Right renal cortex interstitium (tissue), 3 donors: Measurements from ENCODE around the gene NXPH4. TPM values are rescaled to one million over a fixed set of nuclear protein-coding genes. Genes with fewer than 3 reads are reported as not detected.

Experiments used
- DNase-seq, 3 donors: peaks; one replicate each; pipeline ENCODE4 v3.0.0-alpha.2; 2013; ENCODE audit warnings: low read depth in 3 of 3, low spot score in 2 of 3
- polyA plus RNA-seq, 3 donors: library from polyadenylated mRNA; unstranded; fragments of 120-200 nt; gene quantifications; one replicate each; pipeline ENCODE4 v1.2.1, GENCODE V29; 2013; ENCODE audit not compliant: insufficient read length in 3 of 3

NXPH4 gene
- polyA plus RNA-seq, 3 donors, result 2.4 to 3.7 (median 2.5) TPM

DNA sequence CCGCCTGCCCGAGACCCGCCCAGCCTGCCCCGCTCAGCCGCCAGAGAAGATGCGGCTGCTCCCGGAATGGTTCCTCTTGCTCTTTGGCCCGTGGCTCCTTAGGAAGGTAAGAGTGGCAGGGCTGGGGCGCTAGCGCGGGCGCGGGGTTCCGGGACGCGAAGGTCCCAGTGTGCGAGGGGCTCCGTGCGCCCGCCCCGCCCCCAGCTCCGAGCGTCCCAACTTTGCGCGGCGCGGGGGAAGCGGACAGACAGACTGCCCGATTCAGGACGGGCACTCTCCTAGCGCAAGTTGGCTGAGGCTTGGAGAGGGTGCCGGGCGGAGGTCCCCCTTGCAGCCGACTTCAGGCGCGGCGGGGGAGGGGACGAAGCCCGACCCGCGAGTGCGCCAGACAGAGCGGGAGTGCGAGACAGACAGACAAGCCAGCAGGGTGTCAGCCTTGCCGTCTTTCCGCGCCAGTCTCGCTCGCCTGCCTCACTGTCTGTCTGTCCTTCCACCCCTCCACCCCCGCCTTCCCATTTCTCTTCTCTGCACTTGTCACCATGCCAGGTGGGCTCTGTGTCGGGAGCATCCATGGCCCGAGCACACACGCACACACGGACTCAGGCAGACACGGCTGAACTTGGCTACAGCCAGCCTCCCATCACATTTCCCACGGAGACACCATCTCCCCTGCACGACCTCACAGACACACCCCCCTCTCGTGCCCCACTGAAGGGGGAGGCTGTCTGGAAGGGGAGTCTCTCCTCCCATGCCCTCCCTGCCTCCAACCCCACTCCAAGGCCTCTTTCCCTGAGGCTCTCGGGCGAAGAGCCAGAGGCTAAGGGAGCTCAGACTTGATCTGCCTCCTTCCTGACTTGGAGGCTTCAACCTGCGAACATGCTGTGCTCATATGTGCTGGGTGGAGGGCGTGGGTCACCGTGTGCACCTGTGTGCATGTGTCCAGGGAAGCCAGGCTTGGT is 606 bp downstream of the NXPH4 start:
- no peak for DNase-seq

DNA sequence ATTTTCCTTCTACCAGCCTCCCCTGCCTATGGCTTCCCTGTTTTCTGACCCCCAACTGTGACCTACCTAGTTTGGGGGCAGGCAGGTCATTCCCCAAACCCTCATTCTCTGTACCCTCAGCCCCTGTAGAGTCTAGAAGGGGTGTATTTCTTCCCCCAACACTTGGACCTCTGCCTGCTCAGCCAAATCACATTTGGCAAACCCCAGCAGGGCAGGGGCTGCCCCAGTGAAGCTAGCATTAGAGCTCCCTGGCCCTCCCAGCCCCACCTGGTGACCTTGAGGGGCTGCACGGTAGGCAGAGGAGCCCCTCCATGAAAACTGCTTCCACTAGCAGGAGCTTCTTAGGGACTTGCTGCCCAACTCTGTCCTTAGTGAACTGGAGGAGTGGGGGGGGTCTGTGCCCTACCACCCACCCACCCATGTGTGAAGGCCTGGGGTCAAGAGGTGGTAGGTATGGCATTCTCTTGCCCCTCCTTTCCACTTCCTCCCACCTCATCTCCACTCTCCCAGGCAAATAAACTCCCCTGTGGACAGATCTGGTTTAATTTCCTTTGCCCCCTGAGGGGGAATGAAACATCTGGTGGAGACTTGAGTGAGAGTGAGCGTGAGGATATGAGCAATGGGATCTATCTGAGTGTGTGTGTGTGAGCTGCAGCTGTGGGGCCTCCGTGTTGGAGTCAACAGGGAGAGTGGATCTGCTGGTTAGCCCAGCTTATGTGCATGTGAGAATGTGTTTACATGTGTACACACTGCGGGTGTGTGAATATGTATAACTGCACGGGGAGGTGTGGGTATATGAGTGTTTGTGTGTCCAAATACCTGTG is 1.6 kb downstream of the NXPH4 start:
- DNase-seq, result no peak

DNA sequence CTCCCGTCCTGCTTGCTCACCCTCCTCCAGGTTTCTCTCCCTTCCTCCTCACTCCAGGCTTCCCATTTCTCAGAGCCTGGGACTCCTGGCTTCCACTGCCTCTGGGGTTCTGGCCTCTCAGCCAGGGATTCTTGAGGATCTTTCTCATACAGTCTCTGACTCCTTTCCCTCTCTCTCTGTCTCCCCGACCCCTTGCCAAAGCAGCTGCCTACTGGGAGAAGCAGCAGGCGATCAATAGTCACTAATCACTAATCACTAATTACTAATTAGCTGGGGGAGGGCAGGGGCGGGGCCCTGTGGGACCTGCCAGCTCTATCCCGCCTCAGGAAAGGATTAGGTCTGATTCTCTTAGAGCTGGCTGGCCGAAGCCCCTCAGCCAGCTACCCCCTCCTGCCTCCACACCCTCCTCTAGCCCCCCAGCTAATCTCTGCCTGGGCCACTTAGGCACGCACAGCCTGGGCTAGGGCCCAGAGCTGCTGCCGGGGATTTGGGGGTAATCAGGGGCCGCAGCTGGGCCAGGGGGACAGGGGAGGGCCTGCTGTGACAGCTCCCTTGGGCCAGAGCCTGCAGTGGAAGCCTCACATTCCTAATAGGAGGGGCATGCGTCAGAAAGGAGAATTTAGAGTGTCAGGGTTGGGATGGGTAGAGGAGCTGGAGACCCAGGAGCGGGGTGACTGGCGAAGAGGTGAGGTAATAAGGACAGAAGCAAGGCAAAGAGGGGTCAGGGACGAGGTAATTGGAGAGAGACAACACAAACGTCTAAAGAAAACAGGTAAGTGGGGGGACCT is 2.8 kb downstream of the NXPH4 start:
- no peak for DNase-seq

DNA sequence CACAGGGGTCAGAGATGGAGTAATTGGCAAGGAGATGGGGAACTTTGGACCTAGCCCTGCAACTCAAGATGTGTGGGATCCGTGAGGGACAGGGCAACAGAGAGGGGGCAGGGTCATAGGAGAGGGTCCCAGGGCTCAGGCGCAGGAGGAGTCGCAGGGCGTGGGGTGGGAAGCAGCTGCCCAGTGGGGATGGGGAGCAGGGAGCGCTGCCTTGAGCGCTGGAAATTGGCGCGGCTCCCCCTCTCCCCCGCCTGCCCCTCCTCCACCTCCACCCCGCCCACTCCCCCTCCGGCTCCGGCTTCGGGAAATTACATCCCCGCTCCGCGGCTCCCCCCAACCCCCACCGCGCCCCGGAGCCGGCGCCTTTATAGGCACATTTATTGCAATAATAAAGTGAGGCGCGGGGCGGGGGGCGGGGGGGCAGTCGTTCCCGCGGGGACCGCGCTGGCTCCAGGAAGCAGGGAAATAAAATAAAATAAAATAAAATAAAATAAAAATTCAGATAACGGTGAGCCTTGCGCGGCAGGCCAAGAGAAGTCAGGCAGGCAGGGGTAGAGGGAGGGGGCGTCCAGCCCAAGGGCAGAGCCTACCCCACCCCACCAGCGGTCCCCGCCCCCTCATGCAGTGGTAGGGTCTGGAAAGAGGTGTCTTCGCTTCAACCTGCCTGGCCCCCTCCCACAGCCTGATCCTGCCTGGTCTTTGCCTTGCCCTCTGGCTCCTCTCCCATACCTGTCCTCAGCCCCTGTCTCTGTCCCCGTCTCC is 3.6 kb downstream of the NXPH4 start:
- DNase-seq, result no peak

DNA sequence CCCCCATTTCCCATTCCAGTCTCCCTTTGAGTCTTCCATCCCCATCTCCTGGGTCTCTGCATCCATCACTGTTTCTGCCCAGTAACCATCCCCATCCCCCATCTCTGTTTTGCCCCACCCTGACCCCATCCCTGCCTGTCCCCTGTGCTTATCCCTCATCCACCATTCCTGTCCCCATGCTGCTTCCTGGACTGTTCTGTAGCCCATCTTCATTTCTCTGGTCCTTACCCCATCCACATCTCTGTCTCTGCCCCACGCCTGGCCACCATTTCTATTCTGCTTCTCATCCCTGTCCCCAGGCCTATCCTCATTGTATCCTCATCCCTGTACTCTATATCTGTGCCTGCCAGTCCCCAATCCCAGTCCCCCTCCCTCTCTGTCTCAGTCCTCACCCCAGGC is 4.2 kb downstream of the NXPH4 start:
- no peak for DNase-seq

DNA sequence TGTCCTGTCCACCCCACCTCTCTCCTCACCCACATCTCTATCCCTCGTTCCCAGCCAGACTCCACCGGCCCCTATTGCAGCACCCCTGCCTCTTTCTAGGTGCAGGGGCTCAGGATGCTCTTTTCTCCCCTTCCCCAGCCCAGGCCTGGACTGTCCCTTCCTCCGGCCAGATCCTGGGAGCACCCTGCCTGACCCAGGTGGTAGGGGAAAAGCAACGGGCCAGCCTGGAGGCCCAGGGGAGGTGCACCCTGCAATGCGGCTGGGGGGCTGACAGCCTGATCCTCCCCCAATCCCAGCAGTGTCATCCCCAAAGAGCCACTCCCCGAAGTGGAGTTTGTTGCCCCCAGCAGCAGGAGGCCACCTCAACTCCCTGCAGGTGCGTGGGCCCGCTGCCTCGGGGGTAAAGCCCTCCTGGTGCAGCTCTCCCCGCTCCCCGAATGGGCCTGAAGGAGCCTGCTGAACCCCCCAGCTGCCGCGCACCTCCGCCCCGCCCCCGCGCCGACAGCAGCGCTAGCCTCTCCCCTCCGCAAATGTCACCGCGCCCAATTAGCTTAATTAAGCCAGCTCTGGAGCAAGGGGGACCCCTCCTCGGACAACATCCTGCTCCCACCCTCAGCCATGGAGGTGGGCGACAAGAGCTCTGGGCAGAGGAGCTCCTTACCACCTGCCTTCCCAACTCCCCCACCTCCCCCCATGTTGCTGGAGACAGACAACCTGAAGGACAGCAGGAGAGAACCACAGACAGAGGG is 4.7 kb downstream of the NXPH4 start:
- DNase-seq, result no peak

DNA sequence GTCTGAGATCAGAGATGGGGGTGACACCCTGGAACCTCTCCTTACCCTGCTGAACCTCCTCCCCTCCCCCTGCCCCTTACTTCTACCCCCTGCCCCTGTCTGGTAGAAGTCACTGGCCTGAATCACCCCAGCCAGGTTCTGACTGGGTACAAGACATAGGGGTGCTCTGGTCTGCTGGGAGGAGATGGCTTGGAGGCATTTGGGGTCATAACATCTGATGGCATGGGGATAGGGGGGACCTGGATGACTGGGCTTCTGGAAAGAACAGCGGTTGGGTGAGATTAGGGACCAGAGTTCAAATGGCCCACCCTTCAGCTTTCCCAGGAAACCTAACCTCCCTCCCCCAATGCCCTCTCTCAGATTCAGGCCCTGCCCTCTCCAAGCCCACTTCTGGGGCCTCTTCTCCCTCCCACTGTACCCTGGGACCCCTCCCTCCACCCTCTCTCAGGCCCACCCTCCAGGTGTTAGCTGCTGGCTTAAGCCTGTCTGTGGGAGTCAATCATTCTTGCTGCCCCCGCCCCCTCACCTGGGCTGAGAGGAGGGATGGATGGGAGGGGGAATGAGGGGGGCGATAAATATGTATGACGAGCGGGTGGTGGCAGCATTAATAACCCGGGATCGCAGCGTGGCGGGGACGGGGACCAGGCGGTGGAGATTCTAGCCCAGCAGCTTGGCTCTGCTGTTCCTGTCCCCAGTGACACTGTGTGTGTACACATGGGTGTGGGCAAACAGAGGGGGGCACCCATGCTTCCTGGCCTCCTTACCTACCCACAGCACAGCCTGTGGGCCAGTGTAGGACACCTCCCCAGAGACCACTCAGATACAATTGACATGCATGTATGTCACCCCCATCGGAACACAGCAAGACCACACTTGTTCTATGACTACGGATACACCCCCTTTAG is 5.9 kb downstream of the NXPH4 start:
- no peak for DNase-seq

DNA sequence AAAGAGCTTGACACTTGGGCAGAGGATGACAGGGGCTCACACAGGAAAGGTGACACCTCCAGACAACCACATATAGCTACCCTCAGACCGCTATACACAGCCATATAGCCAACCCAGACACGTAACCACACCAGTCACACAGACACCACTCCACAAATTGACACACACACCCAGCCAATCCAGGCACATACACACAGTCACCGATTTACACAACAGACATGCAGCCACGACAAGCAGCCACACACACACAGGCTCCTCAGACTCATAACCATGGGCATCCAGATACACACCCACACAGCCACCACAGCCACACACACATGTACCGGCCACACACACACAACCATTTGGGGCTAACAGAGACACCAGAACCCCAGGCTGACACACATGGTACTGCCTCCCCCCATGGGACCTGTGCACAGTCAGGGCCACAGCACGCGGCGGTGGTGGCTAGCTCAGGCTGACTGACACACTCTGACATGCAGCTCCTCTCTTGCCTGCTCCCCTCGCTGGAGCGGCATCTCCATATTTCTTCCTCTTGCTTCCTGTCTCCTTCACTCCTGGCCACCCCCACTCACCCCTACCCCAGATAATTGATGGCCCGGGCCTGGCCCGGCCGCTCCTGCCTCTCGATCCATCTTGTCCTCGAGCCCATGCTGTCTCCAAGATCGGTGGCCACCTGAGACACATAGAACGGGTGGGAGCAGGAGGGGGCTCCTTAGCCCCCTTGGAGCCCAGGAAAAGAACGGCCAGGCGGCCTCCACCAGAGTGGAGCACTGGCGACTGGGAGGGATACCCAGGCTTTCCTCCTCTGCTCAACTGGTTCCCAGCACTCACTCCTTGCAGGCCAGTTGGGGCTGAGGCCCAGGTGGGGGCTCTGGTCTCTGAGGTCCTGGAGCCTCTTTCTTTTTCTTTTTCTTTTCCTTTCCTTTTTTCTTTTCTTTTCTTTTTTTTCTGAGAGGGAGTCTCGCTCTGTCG is 6.9 kb downstream of the NXPH4 start:
- DNase-seq, result no peak

DNA sequence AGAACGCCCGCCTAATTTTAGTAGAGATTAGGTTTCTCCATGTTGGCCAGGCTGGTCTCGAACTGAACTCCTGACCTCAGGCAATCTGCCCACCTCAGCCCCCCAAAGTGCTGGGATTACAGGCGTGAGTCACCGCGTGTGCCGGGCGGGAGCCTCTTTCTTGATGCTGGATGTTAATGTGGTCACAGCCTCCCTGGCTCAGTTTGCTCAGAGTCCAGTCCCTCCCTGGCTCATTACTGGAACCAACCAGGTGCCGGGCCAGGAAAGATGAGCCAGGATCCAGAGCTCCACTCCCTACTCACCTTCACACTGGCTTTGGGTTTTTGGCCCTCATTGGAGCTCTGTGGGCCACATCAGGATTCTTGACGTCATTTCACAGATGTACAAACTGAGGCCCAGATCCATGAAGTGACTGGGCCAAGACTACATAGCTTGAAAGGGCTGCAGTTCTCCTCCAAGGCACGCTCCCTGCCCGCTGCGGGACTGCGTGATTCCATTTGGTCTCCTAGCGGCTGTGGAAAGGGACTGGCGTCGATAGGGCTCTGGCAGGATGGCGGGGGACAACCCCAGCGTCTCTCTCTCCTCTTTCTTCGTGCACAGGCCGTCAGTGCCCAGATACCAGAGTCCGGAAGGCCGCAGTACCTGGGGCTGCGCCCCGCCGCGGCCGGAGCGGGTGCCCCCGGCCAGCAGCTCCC is 7.8 kb downstream of the NXPH4 start:
- no peak for DNase-seq

DNA sequence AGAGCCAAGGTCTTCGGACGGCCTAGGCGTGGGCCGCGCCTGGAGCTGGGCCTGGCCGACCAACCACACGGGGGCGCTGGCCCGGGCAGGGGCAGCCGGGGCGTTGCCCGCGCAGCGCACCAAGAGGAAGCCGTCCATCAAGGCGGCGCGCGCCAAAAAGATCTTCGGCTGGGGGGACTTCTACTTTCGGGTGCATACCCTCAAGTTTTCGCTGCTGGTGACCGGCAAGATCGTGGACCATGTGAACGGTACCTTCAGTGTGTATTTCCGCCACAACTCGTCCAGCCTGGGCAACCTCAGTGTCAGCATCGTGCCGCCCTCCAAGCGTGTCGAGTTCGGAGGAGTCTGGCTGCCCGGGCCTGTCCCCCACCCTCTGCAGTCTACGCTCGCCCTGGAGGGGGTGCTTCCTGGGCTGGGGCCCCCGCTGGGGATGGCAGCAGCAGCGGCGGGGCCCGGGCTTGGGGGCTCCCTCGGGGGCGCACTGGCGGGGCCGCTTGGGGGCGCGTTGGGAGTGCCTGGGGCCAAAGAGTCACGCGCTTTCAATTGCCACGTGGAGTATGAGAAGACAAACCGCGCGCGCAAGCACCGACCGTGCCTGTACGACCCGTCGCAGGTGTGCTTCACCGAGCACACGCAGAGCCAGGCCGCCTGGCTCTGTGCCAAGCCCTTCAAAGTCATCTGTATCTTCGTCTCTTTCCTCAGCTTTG is 8.5 kb downstream of the NXPH4 start:
- DNase-seq, result no peak

DNA sequence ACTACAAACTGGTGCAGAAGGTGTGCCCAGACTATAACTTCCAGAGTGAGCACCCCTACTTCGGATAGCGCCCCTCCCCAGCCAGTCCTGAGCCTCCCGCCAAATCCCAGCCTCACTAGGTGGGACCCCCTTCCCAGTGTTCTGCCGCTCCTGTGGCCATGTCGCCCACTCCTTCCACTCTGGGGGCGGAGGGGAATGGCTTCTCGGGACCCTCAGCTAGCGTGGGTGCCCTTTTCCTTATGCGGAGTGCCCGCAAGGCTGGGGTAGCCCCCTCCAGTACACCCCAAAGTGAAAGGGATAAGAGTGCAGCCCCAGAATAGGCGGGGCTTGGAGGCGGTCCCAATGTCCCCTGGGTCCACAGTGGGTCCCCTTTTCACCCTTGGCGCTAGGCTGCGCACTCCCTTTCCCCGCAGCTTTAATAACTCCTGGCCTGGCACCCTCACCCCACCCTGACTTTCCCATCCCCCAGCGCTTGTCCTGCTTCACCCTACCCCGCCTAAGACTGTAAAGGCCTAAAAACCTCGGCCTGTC is 9.2 kb downstream of the NXPH4 start:
- DNase-seq, result no peak

DNA sequence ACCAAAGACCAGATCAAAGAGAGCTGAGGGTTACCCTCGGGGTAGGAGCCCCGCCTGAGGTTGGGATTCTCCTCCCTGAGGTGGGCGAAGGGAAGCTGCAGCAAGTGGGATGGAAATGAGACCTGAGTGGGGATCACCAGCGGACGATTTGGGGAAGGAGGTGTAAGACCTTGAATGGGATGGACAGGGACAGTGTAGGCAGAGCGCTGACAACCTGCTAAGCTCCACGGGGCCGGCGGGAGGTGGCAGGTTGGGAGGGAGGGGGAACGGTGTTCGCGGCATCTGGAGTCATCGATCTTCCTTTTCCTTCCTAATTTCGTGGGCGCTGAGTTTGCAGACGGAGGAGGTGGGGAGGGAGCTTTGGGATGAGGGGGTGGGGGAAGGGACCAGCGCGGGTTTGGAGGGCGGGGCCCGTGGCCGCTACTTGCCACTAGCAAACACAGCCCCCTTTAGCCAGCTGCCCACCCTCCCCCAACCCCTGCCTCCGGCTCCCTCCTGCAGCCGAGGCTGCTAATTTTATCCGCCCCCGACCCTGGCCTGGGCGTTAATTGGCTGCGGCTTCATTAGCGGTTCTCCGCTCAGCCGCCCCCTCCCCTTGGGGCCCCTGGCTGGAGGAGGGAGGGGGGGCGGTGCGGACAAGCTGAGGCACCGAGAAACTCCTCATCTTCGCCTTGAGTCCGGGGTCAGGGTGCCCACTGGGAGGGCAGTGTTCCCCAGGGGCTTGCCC is 10.2 kb downstream of the NXPH4 start:
- DNase-seq, result no peak

DNA sequence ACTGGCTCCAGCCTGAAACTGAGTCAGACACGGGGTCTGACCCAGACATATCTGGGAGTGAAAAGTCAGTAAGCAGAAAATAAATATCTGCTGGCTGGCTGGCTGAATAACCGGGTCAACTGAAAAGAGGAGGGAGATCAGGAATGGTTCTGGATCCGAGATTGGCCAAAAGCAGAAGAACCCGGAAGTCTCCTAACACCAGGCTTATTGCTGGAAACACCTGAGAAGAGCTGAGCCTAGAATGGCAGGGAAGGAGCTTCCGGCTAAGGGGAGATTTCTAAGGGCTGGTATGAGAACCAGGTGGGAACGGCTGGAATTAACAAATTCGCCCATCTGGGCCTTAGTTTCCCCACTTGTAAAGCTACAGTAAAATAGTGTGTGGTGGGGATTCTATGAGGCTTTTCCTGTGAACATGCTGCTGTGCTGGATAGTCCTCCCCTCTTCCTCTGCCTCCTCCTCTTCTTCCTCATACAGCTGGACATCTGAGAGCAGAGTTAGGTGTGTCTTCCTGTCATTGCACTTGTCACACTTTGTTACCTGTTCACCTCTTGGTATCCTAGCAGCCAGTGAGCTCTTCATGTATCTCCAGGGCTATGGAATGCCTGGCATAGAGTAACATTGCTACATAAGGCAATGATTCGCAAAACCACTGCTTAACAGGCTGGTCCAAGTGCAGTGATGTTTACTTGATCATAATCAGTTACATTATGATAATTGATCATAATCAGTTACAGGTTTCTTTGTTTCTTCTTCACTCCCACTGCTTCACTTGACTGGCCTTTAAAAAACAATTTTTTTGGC is 10.9 kb downstream of the NXPH4 start:
- no peak for DNase-seq

DNA sequence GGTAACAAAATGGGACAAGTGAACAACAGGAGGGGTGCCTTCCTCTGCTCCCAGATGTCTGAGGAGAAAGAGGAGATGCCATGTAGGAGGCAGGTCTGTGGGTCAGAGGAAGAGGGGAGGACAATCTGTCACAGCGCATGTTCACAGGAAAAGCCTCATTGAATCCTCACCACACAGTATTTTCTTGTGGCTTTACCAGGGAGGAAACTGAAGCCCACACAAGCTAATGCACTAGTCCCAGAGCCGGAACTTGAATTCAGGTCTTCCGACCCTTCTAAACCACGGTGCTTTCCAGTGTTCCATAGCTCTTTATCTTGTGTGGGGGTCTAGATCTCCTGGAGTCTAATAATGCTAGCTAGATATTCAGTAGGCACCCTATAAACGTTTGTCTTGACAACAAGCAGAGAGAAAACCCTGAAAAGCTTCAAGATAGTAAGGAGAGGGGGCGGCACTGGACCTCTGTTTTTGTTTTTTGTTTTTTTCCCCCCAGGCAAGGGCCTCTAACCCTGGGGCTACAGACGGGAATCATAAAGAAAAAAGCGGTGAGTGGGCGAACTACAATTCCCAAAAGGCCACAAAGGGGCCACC is 12.5 kb downstream of the NXPH4 start:
- DNase-seq, result no peak
